ENCODE results near the gene GMPS.
"Not testable (repeated sequence)": the region's sequence is repeated elsewhere in the genome, so short reads cannot be mapped to it uniquely, and the experiment has no call there.

GMPS gene

GRCh38 chr3:155941354-155941753 is 70.9 kb downstream of the GMPS start:
- no peak for DNase-seq (ENCODE audit: low read depth, low spot score)

DNA sequence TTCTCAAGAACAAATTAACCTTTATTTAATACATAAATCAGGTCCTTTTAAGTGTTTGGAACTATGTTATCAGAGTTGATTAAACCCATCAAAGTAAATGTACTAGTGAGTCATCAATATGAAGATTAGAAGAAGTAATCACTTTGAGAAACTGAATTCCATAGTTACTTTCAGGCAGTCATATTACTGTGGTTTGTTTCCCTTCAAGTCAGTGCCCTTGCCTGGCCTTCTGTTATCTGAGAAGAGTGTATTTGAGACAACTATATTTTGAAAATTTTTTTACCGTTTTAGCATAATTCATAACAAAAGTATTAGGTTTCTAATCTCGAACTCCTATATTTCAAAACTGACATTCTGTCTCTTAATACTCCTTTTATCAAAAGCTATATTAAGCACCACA is 73.6 kb downstream of the GMPS start:
- DNase-seq (ENCODE audit: low read depth, low spot score) = no peak

GRCh38 chr3:155946178-155946577 is 75.7 kb downstream of the GMPS start:
- DNase-seq (ENCODE audit: low read depth, low spot score) = no peak

DNA sequence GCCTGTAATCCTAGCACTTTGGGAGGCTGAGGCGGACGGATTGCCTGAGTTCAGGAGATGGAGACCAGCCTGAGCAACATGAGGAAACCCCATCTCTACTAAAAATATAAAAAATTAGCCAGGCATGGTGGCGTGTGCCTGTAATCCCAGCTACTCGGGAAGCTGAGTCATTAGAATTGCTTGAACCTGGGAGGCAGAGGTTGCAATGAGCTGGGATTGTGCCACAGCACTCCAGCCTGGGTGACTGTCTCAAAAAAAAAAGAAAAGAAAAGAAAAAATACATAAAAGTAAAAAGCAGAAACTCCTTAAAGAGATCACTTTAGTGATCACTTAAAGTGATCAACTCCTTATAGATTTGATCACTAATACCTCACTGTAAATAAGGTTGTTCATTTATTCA is 78.0 kb downstream of the GMPS start:
- DNase-seq (ENCODE audit: low read depth, low spot score) = no peak

- no peak for DNase-seq (ENCODE audit: low read depth, low spot score)
Measured at GRCh38 chr3:155949453-155950217, 79.2 kb downstream of the GMPS start.

DNA sequence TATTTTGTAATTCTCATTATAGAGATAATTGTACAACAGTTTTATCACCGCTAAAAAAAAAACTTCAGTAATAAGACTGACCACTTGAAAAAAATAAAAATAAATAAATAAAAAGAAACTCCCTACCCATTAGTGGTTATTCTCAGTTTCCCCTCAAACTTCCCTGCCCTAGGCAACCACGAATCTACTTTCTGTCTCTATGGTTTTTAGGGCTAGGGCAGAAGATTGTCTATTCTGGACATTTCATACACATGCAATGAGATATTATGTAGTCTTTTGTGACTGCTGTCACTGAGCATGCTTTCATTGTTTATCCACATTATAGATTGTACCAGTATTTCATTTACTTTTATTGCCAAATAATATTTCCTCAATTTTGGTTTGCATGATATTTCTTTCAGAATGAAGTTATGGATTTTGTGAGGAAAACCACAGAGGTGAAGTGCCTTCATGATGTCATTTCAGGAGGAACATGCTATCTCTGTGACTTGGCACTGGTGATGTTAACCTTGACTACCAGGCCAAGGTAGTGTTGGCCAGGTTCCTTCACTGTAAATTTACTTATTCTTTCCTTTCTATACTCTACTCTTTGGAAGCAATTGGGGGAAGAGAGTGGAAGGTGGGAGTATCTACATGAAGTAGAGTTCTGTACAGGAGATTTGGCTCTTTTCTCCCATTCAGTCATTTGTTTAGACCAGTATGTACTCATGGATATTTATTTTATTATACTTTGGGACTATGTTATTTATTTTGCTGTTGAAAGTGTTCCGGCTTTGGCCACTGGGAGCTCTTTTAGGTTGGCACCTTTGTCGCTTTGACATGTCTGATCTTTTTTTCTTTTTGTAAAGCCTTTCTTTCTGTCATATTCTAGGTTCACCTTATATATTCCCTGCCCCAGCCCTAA is 86.3 kb downstream of the GMPS start:
- DNase-seq (ENCODE audit: low read depth, low spot score) = no peak

GRCh38 chr3:155957412-155957880 is 87.0 kb downstream of the GMPS start:
- no peak for DNase-seq (ENCODE audit: low read depth, low spot score)

- no peak for DNase-seq (ENCODE audit: low read depth, low spot score)
Measured at GRCh38 chr3:155958676-155959075, 88.2 kb downstream of the GMPS start.

- no peak for DNase-seq (ENCODE audit: low read depth, low spot score)
Measured at GRCh38 chr3:155960060-155960459, 89.6 kb downstream of the GMPS start.

DNA sequence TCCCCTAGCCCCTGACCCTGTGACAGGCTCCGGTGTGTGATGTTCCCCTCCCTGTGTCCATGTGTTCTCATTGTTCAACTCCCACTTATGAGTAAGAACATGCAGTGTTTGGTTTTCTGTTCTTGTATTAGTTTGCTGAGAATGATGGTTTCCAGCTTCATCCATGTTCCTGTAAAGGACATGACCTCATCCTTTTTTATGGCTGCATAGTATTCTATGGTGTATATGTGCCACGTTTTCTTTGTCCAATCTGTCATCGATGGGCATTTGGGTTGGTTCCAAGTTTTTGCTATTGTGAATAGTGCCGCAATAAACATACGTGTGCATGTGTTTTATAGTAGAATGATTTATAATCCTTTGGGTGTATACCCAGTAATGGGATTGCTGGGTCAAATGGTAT is 90.6 kb downstream of the GMPS start:
- not testable (repeated sequence) for DNase-seq (ENCODE audit: low read depth, low spot score)

GRCh38 chr3:155963570-155963969 is 93.1 kb downstream of the GMPS start:
- DNase-seq (ENCODE audit: low read depth, low spot score) = no peak

DNA sequence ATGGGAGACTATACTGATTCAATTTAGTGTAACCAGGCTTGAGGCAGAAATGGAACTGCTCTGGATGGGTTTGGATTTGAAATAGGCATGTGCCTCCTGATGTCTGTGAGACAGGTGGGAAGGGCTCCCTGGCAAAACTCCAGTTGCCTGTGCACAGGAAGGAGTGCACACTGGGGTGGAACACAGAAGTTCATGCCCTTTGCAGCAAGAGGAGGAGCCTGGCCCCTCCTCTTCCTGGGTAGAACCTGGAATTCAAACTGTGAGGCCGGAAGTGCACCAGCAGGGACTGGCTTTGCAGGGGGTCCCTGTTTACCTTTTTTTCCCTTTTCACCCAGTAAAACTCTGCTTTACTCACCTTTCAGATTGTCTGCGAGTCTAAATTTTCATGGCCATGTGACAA is 99.9 kb downstream of the GMPS start:
- no peak for DNase-seq (ENCODE audit: low read depth, low spot score)

GRCh38 chr3:155972885-155973584 is 102.6 kb downstream of the GMPS start:
- no peak for DNase-seq (ENCODE audit: low read depth, low spot score)

- no peak for DNase-seq (ENCODE audit: low read depth, low spot score)
Measured at GRCh38 chr3:155978324-155978723, 107.9 kb downstream of the GMPS start.

GRCh38 chr3:155979746-155980145 is 109.3 kb downstream of the GMPS start:
- no peak for DNase-seq (ENCODE audit: low read depth, low spot score)

- DNase-seq (ENCODE audit: low read depth, low spot score) = no peak
Measured at GRCh38 chr3:155981669-155982068, 111.2 kb downstream of the GMPS start.

DNA sequence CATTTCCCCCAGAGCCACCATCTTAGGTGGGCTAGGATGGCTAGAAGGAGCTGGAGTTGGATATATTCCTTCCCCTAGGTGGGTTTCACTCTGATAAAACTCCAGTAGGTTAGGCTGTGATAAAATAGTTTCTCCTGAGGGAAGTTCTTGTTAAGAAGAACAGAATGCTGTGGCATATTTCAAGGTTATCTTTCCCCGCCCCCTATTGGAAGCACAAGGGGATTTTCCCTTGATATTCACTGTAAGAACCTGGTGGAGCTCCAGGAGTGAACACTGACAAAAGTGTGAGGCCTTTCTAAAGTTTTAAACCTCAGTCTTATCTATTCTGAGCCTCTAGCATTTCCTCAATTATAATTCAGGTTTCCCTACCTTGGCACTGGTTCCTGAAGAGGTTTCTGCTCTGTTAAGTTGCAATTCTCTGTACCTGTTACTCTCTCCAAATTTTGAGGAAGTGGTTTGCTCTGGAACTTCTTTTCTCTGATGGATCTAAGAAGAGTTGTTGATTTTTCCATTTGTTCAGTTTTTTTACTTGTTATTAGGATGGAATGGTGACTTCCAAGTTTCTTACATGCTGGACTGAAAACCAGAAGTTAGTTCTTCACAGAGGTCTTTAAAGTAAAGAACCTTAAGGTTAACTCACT is 113.5 kb downstream of the GMPS start:
- DNase-seq (ENCODE audit: low read depth, low spot score) = no peak

GRCh38 chr3:155984791-155985417 is 114.5 kb downstream of the GMPS start:
- DNase-seq (ENCODE audit: low read depth, low spot score) = no peak

DNA sequence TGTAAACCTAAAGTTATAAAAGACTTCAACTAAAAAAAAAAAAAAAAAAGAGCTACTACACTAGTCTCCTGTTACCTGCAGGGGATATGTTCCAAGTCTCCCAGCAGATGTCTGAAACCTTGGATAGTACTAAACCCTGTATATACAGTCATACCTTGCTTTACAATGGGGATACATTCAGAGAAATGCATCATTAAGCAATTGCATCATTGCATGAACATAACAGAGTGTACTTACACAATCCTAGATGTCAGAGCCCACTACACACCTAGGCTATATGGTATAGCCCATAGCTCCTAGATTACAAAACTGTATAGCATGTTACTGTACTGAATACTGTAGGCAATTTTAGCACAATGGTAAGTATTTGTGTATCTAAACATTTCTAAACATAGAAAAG is 119.1 kb downstream of the GMPS start:
- no peak for DNase-seq (ENCODE audit: low read depth, low spot score)

DNA sequence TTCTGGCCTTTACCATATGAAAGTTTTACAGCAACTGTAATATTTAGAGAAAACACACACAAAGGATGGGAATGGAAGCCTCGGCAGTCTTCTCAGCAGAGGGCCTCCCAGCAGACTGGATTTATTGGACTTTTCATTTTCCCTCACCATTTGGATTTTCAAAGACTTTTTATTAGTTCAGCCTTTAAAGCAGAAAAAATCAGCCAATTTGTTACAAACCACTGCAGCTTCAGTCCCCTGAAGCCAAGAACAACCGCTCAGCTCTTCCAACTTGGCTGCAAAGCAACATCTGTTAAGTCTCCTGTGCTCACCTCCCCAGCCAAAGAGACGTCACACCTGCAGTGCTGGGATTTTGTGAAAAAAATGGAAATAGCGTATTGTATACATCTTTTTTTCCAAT is 120.8 kb downstream of the GMPS start:
- DNase-seq (ENCODE audit: low read depth, low spot score) = no peak

GRCh38 chr3:155991847-155992246 is 121.4 kb downstream of the GMPS start:
- no peak for DNase-seq (ENCODE audit: low read depth, low spot score)

All from activated naive CD8-positive, alpha-beta T cell treated with anti-CD3 and anti-CD28 coated beads, Interleukin-2, amount 50 U/mL, for 16 hours (primary cell).